Ovary (tissue), 3 donors: ENCODE measurements around the gene ACTL7B.

ENCODE experiments used
- POLR2A ChIP-seq: fragments of 450-650 bp; IDR thresholded peaks from one replicate; pipeline ENCODE4 v1.6.1; 2017; ENCODE audit warnings: antibody characterized with exemption, mild to moderate bottlenecking, moderate library complexity
- TF ChIP-seq, protein P1 (sequence below), 3 donors: fragments of 450-650 bp in 2 of 3; fragments of 200-600 bp in 1 of 3; IDR thresholded peaks; one replicate each; pipeline versions ENCODE4 v1.5.1 to v1.8.0; 2016 to 2022; ENCODE audit warnings: antibody characterized with exemption in 3 of 3, mild to moderate bottlenecking in 1 of 3
- donor health status: DM: no; HTN: no; CAD: no.

GRCh38 chr9:108811944-108812343 is 43.8 kb downstream of the ACTL7B start:
- TF ChIP-seq, protein P1, sequence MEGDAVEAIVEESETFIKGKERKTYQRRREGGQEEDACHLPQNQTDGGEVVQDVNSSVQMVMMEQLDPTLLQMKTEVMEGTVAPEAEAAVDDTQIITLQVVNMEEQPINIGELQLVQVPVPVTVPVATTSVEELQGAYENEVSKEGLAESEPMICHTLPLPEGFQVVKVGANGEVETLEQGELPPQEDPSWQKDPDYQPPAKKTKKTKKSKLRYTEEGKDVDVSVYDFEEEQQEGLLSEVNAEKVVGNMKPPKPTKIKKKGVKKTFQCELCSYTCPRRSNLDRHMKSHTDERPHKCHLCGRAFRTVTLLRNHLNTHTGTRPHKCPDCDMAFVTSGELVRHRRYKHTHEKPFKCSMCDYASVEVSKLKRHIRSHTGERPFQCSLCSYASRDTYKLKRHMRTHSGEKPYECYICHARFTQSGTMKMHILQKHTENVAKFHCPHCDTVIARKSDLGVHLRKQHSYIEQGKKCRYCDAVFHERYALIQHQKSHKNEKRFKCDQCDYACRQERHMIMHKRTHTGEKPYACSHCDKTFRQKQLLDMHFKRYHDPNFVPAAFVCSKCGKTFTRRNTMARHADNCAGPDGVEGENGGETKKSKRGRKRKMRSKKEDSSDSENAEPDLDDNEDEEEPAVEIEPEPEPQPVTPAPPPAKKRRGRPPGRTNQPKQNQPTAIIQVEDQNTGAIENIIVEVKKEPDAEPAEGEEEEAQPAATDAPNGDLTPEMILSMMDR (IDR thresholded peaks at IDR 0.05), result no peak
- TF ChIP-seq POLR2A, result no peak
